Rectal smooth muscle tissue (tissue), 1 donor: ENCODE results near the gene PDLIM4.

Source experiments
- H3K27ac ChIP-seq: one replicate; pipeline ENCODE4 v1.7.0; 2013; ENCODE audit warnings: low read depth, low read length, inconsistent platforms
- H3K27me3 ChIP-seq: one replicate; pipeline ENCODE4 v1.7.0; 2013; ENCODE audit warnings: low read length; ENCODE audit not compliant: control insufficient read depth, insufficient read depth
- H3K36me3 ChIP-seq: one replicate; pipeline ENCODE4 v1.7.0; 2013; ENCODE audit warnings: low read length; ENCODE audit not compliant: control insufficient read depth, insufficient read depth
- H3K4me1 ChIP-seq: one replicate; pipeline ENCODE4 v1.7.0; 2013; ENCODE audit warnings: low read length; ENCODE audit not compliant: control insufficient read depth, insufficient read depth
- H3K4me3 ChIP-seq: one replicate; pipeline ENCODE4 v1.7.0; 2013; ENCODE audit warnings: low read length
- H3K9ac ChIP-seq: one replicate; pipeline ENCODE4 v1.7.0; 2013; ENCODE audit warnings: low read length

The PDLIM4 gene

GRCh38 chr5:132260051-132260450, 2.6 kb downstream of the PDLIM4 start:
- peak overlapping the region; percentile 72 for H3K4me3 ChIP-seq
- peak overlapping the region; percentile 74 for H3K9ac ChIP-seq
- H3K27ac ChIP-seq = peak overlapping the region; percentile 99
- peaks cover 4% of the 10 kb centered on the region for H3K36me3 ChIP-seq
- no peaks in the 10 kb centered on the region for H3K27me3 ChIP-seq
- peaks cover 66% of the 10 kb centered on the region for H3K4me1 ChIP-seq

DNA sequence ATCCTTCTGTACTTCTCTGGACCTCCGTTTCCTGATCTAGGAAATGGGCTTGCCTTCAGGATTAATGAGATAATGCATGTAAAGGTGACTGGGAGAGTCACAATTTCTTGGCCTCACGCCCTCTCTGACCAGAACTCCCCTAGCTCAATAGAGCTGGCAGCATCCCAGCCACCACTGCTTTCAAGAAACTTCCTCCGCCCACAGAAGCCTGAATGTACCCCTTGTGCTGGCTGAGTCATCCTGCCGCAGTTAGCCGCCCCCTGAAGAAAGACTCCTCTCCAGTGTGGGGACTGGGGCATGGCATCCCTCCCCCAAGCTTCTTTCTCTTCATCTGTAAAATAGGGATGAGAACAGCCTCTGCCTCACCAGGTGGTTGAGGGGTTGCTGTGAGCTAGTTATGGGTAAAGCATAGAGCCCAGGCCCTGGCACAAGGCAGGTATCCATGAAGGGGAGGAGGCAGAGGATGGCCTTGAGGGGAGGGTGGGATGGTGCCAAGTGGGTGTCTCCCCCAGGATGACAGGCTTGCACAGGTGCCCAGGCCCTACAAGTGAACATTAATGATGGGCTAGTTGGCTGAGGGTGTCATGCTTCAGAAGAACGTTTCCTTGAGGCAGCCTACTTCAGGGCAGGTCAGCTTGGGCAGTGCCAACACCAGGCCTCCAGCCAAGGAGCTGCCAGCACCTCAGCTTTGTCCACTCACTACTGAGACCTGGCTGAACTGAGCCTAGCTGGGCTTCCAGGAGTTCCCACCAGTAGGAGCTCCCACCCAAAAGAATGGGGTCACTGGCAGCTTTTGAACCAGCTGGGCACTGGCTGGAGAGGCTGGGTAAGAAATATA, 3.4 kb downstream of the PDLIM4 start:
- Histone ChIP-seq H3K9ac (no peak overlapping the region), H3K27ac (peak overlapping the region; percentile 99), H3K4me3 (peak overlapping the region; percentile 72), H3K4me1 (peaks cover 75% of the 10 kb centered on the region), H3K36me3 (peaks cover 4% of the 10 kb centered on the region), H3K27me3 (no peaks in the 10 kb centered on the region)

- H3K27ac ChIP-seq = peak overlapping the region; percentile 99
- peaks cover 4% of the 10 kb centered on the region for H3K36me3 ChIP-seq
- no peak overlapping the region for H3K4me3 ChIP-seq
- no peak overlapping the region for H3K9ac ChIP-seq
- peaks cover 82% of the 10 kb centered on the region for H3K4me1 ChIP-seq
- no peaks in the 10 kb centered on the region for H3K27me3 ChIP-seq
Measured at GRCh38 chr5:132261881-132262845, 4.7 kb downstream of the PDLIM4 start.

DNA sequence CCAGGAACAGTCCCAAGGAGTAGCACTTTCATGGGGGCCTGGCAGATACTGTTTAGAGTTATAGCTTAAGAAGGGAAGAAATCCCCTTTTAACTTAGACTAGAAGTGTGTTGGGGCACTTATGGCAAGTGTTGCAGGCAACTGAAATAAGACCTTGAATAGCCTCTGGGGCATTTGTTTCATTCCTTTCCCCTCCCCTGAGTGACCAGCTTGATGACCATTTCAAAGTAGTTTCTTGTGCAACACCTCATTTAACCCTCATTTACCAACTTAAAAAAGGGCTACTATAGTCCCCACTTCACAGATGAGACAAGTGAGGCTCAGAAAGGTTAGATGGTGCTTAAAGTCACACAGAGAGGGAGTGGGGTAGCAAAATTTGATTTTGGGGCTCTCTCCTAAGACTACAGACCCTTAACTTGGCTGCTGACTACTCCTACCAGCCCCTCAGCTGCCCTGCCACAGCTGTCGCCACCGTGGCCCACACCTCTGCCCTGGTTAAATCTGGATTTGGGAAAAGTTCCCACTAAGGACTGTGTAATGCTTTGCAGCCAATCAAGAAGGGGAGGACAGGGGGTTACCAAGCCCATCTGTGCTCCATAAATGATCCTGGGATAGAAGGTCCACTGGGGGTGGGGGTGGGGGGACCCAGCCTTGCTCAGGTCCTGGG, 5.5 kb downstream of the PDLIM4 start:
- H3K9ac ChIP-seq = no peak overlapping the region
- no peak overlapping the region for H3K4me3 ChIP-seq
- no peaks in the 10 kb centered on the region for H3K27me3 ChIP-seq
- H3K4me1 ChIP-seq = peaks cover 89% of the 10 kb centered on the region
- H3K27ac ChIP-seq = peak overlapping the region; percentile 99
- H3K36me3 ChIP-seq = peaks cover 10% of the 10 kb centered on the region

DNA sequence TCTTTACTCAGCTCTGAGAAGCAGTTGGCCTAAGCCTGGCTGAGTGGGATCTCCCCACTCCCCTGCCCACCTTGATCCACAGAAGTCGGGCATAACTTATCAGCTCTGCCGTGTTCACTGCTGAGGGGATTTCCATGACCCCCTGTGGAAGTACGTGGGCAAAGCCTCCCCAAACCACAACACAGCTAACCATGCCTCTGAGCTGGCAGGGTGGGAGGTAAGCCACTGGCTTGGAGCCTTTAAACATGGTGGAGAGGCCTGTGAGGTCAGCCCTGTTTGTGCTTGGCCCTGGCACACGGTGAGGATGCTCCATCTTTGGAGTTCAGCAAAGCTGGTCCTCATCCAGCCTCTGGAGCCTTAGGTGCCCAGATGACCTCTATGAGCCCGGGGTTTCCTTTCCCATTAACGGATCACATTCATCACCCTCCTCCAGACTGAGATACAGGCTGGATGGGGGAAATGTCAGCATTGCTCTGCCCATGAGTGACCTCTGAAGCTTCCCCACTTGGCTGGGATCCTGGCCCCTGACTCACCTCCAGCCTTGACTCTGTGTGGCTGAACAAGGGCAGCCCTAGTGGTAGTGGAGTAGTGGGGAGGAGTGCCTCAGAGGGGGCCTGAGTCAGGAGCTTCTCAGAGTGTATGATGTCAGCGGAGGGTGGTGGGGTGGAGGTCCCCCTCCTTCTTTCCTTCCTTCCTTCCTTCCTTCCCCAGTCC, 6.2 kb downstream of the PDLIM4 start:
- H3K4me3 ChIP-seq = no peak overlapping the region
- no peaks in the 10 kb centered on the region for H3K27me3 ChIP-seq
- peaks cover 10% of the 10 kb centered on the region for H3K36me3 ChIP-seq
- H3K9ac ChIP-seq = no peak overlapping the region
- peak overlapping the region; percentile 99 for H3K27ac ChIP-seq
- peaks cover 96% of the 10 kb centered on the region for H3K4me1 ChIP-seq

- Histone ChIP-seq H3K27me3 (no peaks in the 10 kb centered on the region), H3K27ac (peak overlapping the region; percentile 99), H3K36me3 (peaks cover 10% of the 10 kb centered on the region), H3K4me1 (peaks cover 97% of the 10 kb centered on the region), H3K9ac (no peak overlapping the region), H3K4me3 (no peak overlapping the region)
Measured at GRCh38 chr5:132264546-132265335, 7.2 kb downstream of the PDLIM4 start.

- Histone ChIP-seq H3K4me1 (peaks cover 90% of the 10 kb centered on the region), H3K4me3 (no peak overlapping the region), H3K36me3 (peaks cover 10% of the 10 kb centered on the region), H3K27me3 (no peaks in the 10 kb centered on the region), H3K9ac (no peak overlapping the region), H3K27ac (peak overlapping the region; percentile 99)
Measured at GRCh38 chr5:132265336-132266030, 8.0 kb downstream of the PDLIM4 start.

GRCh38 chr5:132266031-132266835, 8.7 kb downstream of the PDLIM4 start:
- Histone ChIP-seq H3K27ac (peak overlapping the region; percentile 99), H3K9ac (peak overlapping the region; percentile 8), H3K36me3 (peaks cover 13% of the 10 kb centered on the region)

DNA sequence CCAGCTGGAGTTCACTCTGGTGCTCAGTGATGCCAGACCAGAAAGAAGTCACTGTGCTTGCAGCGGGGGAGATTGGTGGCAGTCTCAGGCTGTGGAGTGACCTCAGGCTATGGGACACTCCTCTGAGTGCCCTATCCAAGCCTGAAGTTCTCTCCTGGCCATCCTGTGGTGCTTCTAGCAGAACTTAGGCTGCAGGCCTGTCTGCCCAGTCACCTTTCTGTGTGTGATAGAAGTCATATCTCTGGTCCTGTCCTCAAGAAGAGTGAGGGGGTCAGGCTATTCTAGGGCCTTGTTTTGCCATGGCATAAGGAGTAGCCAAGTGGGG, 9.3 kb downstream of the PDLIM4 start:
- Histone ChIP-seq H3K27me3 (no peaks in the 10 kb centered on the region), H3K36me3 (peaks cover 13% of the 10 kb centered on the region), H3K4me1 (peaks cover 77% of the 10 kb centered on the region), H3K9ac (no peak overlapping the region), H3K27ac (peak overlapping the region; percentile 99), H3K4me3 (no peak overlapping the region)

More at GRCh38 chr5:132266031-132266835, 8.7 kb downstream of the PDLIM4 start:
- Histone ChIP-seq H3K4me1 (peaks cover 82% of the 10 kb centered on the region), H3K4me3 (no peak overlapping the region), H3K27me3 (no peaks in the 10 kb centered on the region)

DNA sequence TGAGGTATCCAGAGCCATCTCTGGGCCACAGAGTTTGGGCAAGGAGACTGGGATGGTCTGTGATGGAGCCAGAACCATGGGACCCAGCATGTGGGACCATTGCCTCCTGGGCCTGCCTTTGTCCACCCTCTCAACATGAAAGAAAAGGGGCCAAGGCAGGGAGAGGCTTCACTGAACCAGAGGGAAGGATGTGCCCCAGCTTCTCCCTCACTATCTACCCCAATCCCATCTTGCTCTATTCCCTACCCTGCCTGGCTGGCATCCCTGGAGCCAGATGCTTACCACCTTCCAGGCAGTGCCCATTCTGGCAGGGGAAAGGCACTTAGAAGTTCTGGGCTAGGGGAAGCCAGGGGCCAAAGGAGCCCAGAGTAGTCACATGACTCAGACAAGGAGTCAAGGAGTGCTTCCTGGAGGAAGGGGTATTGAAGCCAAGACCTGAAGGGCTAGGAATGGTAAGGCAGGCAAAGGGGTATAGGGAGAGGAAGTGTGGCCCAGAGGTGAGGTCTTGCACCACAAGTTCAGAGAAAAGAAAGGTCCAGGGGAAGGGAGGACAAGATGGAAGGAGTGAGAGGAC, 9.8 kb downstream of the PDLIM4 start:
- no peak overlapping the region for H3K9ac ChIP-seq
- peak overlapping the region; percentile 99 for H3K27ac ChIP-seq
- H3K4me1 ChIP-seq = peaks cover 72% of the 10 kb centered on the region
- no peak overlapping the region for H3K4me3 ChIP-seq
- H3K27me3 ChIP-seq = no peaks in the 10 kb centered on the region
- H3K36me3 ChIP-seq = peaks cover 12% of the 10 kb centered on the region
